ENCODE measurements around the gene ALG6. TPM values are rescaled to one million over a fixed set of nuclear protein-coding genes. Genes with fewer than 3 reads are reported as not detected.

Gene ALG6
- total RNA-seq, 1 donor from 2014 or later: 5.7 TPM

DNA sequence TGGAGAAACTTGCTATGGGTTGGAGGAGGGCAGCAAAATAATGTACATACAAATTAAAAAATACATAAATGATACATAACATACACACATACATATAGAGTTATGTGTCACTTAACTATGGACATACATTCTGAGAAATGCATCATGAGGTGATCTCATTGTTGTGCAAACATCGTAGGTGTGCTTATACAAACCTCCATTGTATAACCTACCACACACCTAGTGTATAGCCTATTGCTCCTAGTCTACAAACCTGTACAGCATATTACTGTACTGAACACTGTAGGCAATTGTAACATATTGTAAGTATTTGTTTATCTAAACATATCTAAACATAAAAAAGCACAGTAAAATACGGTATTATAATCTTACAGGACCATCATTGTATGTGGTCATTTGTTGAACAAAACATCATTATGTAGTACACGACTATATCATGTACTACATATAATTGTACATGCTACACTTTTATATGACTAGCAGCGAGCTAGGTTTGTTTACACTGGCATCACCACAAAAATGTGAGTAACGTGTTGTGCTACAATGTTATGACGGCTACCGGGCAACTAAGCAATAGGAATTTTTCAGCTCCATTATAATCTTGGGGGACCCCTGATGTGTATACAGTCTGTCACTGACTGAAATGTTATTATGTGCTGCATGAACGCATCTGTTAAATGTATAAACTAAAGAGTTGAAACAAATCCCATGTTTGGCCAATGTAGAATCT, 120.1 kb downstream of the ALG6 start:
- DNase-seq (ENCODE audit: low spot score in 2 of 2): no peak
- H3K27ac ChIP-seq: no peak overlapping the region
- no peak overlapping the region for H3K4me3 ChIP-seq
- no peaks in the 10 kb centered on the region for H3K9me3 ChIP-seq
- intact Hi-C loops (cut with DNase I): no loop called here
- TF ChIP-seq, protein P1, sequence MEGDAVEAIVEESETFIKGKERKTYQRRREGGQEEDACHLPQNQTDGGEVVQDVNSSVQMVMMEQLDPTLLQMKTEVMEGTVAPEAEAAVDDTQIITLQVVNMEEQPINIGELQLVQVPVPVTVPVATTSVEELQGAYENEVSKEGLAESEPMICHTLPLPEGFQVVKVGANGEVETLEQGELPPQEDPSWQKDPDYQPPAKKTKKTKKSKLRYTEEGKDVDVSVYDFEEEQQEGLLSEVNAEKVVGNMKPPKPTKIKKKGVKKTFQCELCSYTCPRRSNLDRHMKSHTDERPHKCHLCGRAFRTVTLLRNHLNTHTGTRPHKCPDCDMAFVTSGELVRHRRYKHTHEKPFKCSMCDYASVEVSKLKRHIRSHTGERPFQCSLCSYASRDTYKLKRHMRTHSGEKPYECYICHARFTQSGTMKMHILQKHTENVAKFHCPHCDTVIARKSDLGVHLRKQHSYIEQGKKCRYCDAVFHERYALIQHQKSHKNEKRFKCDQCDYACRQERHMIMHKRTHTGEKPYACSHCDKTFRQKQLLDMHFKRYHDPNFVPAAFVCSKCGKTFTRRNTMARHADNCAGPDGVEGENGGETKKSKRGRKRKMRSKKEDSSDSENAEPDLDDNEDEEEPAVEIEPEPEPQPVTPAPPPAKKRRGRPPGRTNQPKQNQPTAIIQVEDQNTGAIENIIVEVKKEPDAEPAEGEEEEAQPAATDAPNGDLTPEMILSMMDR (IDR thresholded peaks at IDR 0.05): no peak
- H3K27me3 ChIP-seq: no peaks in the 10 kb centered on the region
- H3K4me1 ChIP-seq: no peaks in the 10 kb centered on the region
- no peaks in the 10 kb centered on the region for H3K36me3 ChIP-seq

Other genes with a start within 250 kb of the ALG6 start
- not detected for gene FOXD3, start 45.1 kb upstream of the ALG6 start, total RNA-seq
- 4.2 TPM for gene ITGB3BP, start 155.6 kb downstream of the ALG6 start, total RNA-seq
- gene EFCAB7, start 155.9 kb downstream of the ALG6 start, total RNA-seq: 0.32 TPM
- gene PGM1, start 225.8 kb downstream of the ALG6 start, total RNA-seq: 23.7 TPM

Measured in ascending aorta (tissue), 2 donors.